B cell (primary cell): ENCODE results near the gene KCNK17. TPM values are rescaled to one million over a fixed set of nuclear protein-coding genes. Genes with fewer than 3 reads are reported as not detected.

Experiments used
- ATAC-seq: fragments of 200-7000 bp; cut with Tn5 transposase; one replicate; pipeline ENCODE4 v1.10.0; 2021; ENCODE audit warnings: low read depth, mild to moderate bottlenecking, moderate number of reproducible peaks, moderate library complexity
- CTCF ChIA-PET: fragments of 350-600 bp; sonication (Branson Sonifier 250); formaldehyde crosslinking; loops from one replicate; lab custom pipeline; 2021; ENCODE audit warnings: antibody characterized with exemption, inconsistent platforms; lab: Charles Lee
- POLR2A ChIA-PET: fragments of 350-600 bp; sonication (Branson Sonifier 250); formaldehyde crosslinking; loops from one replicate; lab custom pipeline; 2021; ENCODE audit warnings: antibody characterized with exemption; lab: Charles Lee
- DNase-seq: peaks from one replicate; pipeline ENCODE4 v3.0.0; 2013
- H2AFZ ChIP-seq: 2 replicates; pipeline ENCODE4 v1.6.1; 2012; ENCODE audit warnings: mild to moderate bottlenecking, low read depth, low read length; ENCODE audit not compliant: insufficient read depth, poor library complexity, severe bottlenecking
- H3K27ac ChIP-seq, 2 donors: 1 replicate in 1 of 2; 2 replicates in 1 of 2; pipeline ENCODE4 v1.5.1; 2012 to 2013; ENCODE audit warnings: low read length in 2 of 2, mild to moderate bottlenecking in 2 of 2, moderate library complexity in 1 of 2
- H3K27me3 ChIP-seq, 4 experiments: fragments of 200-600 bp in 1 of 4; sonication (generic) in 1 of 4; replicated peaks in 1 of 4; 1 replicate in 2 of 4; 2 replicates in 2 of 4; pipeline versions ENCODE4 v1.6.1 to v1.7.0; 2013 to 2016; ENCODE audit warnings: low read length in 3 of 4, mild to moderate bottlenecking in 2 of 4, mixed read lengths in 1 of 4, moderate library complexity in 1 of 4; ENCODE audit not compliant: insufficient read depth in 4 of 4, control insufficient read depth in 3 of 4; ENCODE audit errors: control extremely low read depth in 1 of 4
- H3K36me3 ChIP-seq, 2 experiments: replicated peaks in 1 of 2; 1 replicate in 1 of 2; 2 replicates in 1 of 2; pipeline versions ENCODE4 v1.6.1 to v1.7.1; 2013; ENCODE audit warnings: low read length in 1 of 2; ENCODE audit not compliant: insufficient read depth in 2 of 2, control insufficient read depth in 1 of 2; ENCODE audit errors: control extremely low read depth in 1 of 2, extremely low read depth in 1 of 2
- H3K4me1 ChIP-seq, 2 donors: fragments of 200-600 bp in 1 of 2; sonication (generic) in 1 of 2; 1 replicate in 1 of 2; 2 replicates in 1 of 2; pipeline versions ENCODE4 v1.5.1 to v1.6.1; 2013 to 2017; ENCODE audit warnings: low read length in 2 of 2; ENCODE audit not compliant: control insufficient read depth in 2 of 2, insufficient read depth in 2 of 2
- H3K4me2 ChIP-seq: replicated peaks from 2 replicates; pipeline ENCODE3; 2012; ENCODE audit warnings: mild to moderate bottlenecking, low read depth, low read length; ENCODE audit not compliant: poor library complexity, severe bottlenecking
- H3K4me3 ChIP-seq, 5 experiments: fragments of 200-600 bp in 1 of 5; sonication (generic) in 1 of 5; 1 replicate in 3 of 5; 2 replicates in 2 of 5; pipeline versions ENCODE4 v1.5.1 to v1.7.0; 2011 to 2016; ENCODE audit warnings: low read length in 4 of 5, mild to moderate bottlenecking in 4 of 5, low read depth in 2 of 5, control low read depth in 1 of 5, moderate library complexity in 1 of 5; ENCODE audit not compliant: insufficient read depth in 1 of 5; ENCODE audit errors: control extremely low read depth in 1 of 5, extremely low read depth in 1 of 5
- H3K79me2 ChIP-seq: fragments of 200-600 bp; sonication (generic); one replicate; pipeline ENCODE4 v1.6.0; 2016; ENCODE audit warnings: low read length; ENCODE audit not compliant: control insufficient read depth, insufficient read depth
- H3K9ac ChIP-seq: fragments of 200-600 bp; sonication (generic); 2 replicates; pipeline ENCODE4 v1.6.1; 2017; ENCODE audit warnings: mild to moderate bottlenecking, low read length, moderate library complexity
- H3K9me3 ChIP-seq, 3 donors: one replicate each; pipeline versions ENCODE4 v1.6.1 to v1.7.1; 2013; ENCODE audit warnings: low read length in 2 of 3; ENCODE audit not compliant: control insufficient read depth in 2 of 3, insufficient read depth in 1 of 3; ENCODE audit errors: control extremely low read depth in 1 of 3
- H4K20me1 ChIP-seq: 2 replicates; pipeline ENCODE4 v1.6.0; 2012; ENCODE audit warnings: mild to moderate bottlenecking, low read length; ENCODE audit not compliant: insufficient read depth, control insufficient read depth, poor library complexity, severe bottlenecking
- H3K27ac Mint-ChIP-seq: one replicate; pipeline ENCODE4 v1.8.0; 2021; ENCODE audit warnings: mixed read lengths
- H3K27me3 Mint-ChIP-seq: one replicate; pipeline ENCODE4 v1.8.0; 2021; ENCODE audit warnings: mixed read lengths
- H3K4me1 Mint-ChIP-seq: one replicate; pipeline ENCODE4 v1.8.0; 2021; ENCODE audit warnings: mixed read lengths
- H3K4me3 Mint-ChIP-seq: one replicate; pipeline ENCODE4 v1.8.0; 2021; ENCODE audit warnings: mixed read lengths
- H3K9me3 Mint-ChIP-seq: one replicate; pipeline ENCODE4 v1.8.0; 2022; ENCODE audit warnings: mixed read lengths; ENCODE audit not compliant: insufficient read depth
- EZH2 ChIP-seq: IDR thresholded peaks from 2 replicates; pipeline ENCODE4 v1.6.1; 2012; ENCODE audit warnings: borderline replicate concordance, low read depth, mild to moderate bottlenecking, moderate library complexity, low read length; ENCODE audit not compliant: insufficient read depth, poor library complexity, severe bottlenecking
- WGBS: methylation state at CpG from one replicate; pipeline ENCODE4 v1.1.5; 2013; ENCODE audit warnings: missing lambda C conversion rate; ENCODE audit not compliant: insufficient coverage; 5-methylcytosine and 5-hydroxymethylcytosine counted together
- intact Hi-C: fragments of 100-400 bp; cut with micrococcal nuclease; formaldehyde crosslinking; loops from one replicate; pipeline ENCODE4 v1.10.0; 2022
- polyA plus RNA-seq: library from polyadenylated mRNA; depleted of rRNA; stranded (reverse); fragments of >200 nt; gene quantifications from 2 replicates; pipeline ENCODE4 v1.2.3, GENCODE V29; 2012
- total RNA-seq, 2 donors: library from RNA; stranded (reverse); fragments of 120-200 nt in 1 of 2; gene quantifications; 1 replicate in 1 of 2; 2 replicates in 1 of 2; pipeline versions ENCODE4 v1.2.3 to v1.2.4, GENCODE V29; 2013 to 2022
- TF ChIP-seq, protein P1 (sequence below): fragments of 200-600 bp; IDR thresholded peaks from one replicate; pipeline ENCODE4 v1.8.0; 2022; ENCODE audit warnings: antibody characterized with exemption, mild to moderate bottlenecking

Gene KCNK17
- total and polyA plus RNA-seq, 2 donors (not counting 1 experiment from before 2014, with no cell fraction given) = not detected

DNA sequence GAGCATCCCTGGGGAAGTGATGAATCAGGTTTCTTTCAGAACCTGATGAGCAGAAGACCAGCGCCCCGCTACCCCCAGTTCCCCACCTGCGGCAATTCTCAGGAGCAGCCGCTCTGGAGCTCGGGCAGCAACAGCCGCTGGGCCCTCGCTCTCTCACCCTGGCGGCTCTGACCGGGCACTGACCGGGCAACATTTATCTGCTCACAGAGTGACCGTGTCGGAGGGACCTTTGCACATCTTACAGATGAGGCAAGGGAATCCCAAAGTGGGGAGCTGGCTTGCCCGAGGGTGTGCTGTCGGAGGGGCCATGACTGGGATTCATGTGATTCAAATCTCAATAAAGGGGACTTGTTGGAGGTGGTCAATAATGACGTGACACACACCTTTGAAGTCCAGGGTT, 34.5 kb upstream of the KCNK17 start:
- H3K4me1 ChIP-seq = peaks cover 2 to 4% of the 10 kb centered on the region in 2 donors
- no peak overlapping the region for H2AFZ ChIP-seq
- H3K4me3 Mint-ChIP-seq = no peak overlapping the region
- no peak overlapping the region for H3K27ac Mint-ChIP-seq
- intact Hi-C loops = no loop called here
- H3K9me3 Mint-ChIP-seq = peaks cover 2% of the 10 kb centered on the region
- ATAC-seq (no peak), DNase-seq (no peak)
- no peaks in the 10 kb centered on the region for H4K20me1 ChIP-seq
- ChIA-PET POLR2A (no interaction called here), CTCF (interaction anchor here (0.7 to 2.2 kb wide), 5 partner anchors 9 to 1497 kb away, joined by 3 to 8 read pairs (median 3); no protein-coding TSS in a partner anchor)
- no peak overlapping the region for H3K4me2 ChIP-seq
- H3K27me3 ChIP-seq = peaks cover 0 to 3% (median 0%) of the 10 kb centered on the region in 4 experiments
- peaks cover 0 to 5% (median 0%) of the 10 kb centered on the region in 3 donors for H3K9me3 ChIP-seq
- no peaks in the 10 kb centered on the region for H3K36me3 ChIP-seq
- peaks cover 9% of the 10 kb centered on the region for H3K4me1 Mint-ChIP-seq
- H3K27ac ChIP-seq = no peak overlapping the region
- H3K79me2 ChIP-seq = no peaks in the 10 kb centered on the region
- H3K9ac ChIP-seq = no peak overlapping the region
- no peak overlapping the region for H3K4me3 ChIP-seq
- 94% methylated on average over 15 of the region's 15 CpGs for WGBS
- TF ChIP-seq, protein P1, sequence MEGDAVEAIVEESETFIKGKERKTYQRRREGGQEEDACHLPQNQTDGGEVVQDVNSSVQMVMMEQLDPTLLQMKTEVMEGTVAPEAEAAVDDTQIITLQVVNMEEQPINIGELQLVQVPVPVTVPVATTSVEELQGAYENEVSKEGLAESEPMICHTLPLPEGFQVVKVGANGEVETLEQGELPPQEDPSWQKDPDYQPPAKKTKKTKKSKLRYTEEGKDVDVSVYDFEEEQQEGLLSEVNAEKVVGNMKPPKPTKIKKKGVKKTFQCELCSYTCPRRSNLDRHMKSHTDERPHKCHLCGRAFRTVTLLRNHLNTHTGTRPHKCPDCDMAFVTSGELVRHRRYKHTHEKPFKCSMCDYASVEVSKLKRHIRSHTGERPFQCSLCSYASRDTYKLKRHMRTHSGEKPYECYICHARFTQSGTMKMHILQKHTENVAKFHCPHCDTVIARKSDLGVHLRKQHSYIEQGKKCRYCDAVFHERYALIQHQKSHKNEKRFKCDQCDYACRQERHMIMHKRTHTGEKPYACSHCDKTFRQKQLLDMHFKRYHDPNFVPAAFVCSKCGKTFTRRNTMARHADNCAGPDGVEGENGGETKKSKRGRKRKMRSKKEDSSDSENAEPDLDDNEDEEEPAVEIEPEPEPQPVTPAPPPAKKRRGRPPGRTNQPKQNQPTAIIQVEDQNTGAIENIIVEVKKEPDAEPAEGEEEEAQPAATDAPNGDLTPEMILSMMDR = no peak
- TF ChIP-seq EZH2 = no peak
- no peaks in the 10 kb centered on the region for H3K27me3 Mint-ChIP-seq

DNA sequence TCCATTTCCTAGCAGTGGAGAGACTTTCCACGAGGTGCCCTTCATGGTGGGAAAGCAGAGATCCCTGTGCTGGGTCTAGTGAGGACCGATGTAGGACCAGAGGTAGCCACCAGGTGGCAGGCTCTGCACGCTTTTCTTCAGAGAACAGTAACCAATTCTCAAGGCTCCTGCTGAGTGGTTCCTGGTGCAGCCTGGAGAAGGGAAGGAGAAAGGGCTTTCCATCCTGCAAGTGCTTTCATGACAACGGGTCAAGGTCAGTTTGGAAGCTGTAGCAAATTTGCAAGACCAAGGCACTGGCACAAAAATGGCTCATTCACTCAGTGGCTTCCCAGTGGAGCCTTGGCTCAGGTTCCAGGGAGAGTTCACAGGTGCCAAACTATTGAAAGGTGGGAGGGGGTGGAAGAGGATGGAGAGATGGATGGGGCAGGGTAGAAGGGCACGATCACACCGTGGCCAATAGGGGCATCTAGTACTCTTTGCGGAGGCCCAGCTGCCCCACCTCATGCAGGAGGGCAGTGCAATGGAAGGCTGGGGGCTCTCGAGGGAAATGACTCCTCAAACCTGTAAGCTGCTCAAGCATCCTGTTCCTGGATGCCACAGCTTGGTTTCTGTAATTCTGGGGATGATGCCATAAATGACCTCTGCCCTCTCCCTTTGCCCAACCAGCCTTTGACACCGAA, 33.8 kb upstream of the KCNK17 start:
- ATAC-seq = peak; percentile 60
- H2AFZ ChIP-seq = no peak overlapping the region
- H3K36me3 ChIP-seq = no peaks in the 10 kb centered on the region
- TF ChIP-seq, protein P1 = peak; percentile 94
- TF ChIP-seq EZH2 = no peak
- intact Hi-C loops = no loop called here
- no peaks in the 10 kb centered on the region for H3K27me3 Mint-ChIP-seq
- no peak overlapping the region for H3K27ac Mint-ChIP-seq
- no peak overlapping the region for H3K27ac ChIP-seq
- H3K4me1 Mint-ChIP-seq = peaks cover 9% of the 10 kb centered on the region
- H3K9me3 Mint-ChIP-seq = peaks cover 2% of the 10 kb centered on the region
- 26% methylated on average over 8 of the region's 9 CpGs for WGBS
- peaks cover 9 to 11% of the 10 kb centered on the region in 2 donors for H3K4me1 ChIP-seq
- H3K27me3 ChIP-seq = no peaks in the 10 kb centered on the region
- no peaks in the 10 kb centered on the region for H3K79me2 ChIP-seq
- H3K9ac ChIP-seq = no peak overlapping the region
- H3K4me3 Mint-ChIP-seq = no peak overlapping the region
- H3K4me3 ChIP-seq = no peak overlapping the region
- H3K9me3 ChIP-seq = peaks cover 0 to 10% (median 0%) of the 10 kb centered on the region in 3 donors
- DNase-seq = peak; percentile 67
- ChIA-PET POLR2A (interaction anchor here (0.6 kb wide), 1 partner anchor 535 kb away, joined by 3 read pairs; no protein-coding TSS in a partner anchor), CTCF (interaction anchor here (0.7 to 2.2 kb wide), 11 partner anchors 8 to 1680 kb away, joined by 3 to 8 read pairs (median 3); no protein-coding TSS in a partner anchor)
- no peak overlapping the region for H3K4me2 ChIP-seq
- no peaks in the 10 kb centered on the region for H4K20me1 ChIP-seq
